Measurements from ENCODE around the gene ASCL5.

- TF ChIP-seq EZH2 (IDR thresholded peaks at IDR 0.05; ENCODE audit: borderline replicate concordance) (no peak), CTCF (IDR thresholded peaks at IDR 0.05; ENCODE audit: poor library complexity) (no peak), EZH2phosphoT487 (IDR thresholded peaks at IDR 0.05; ENCODE audit: low read depth, severe bottlenecking, unreplicated experiment) (no peak)
These were observed 16.8 kb downstream of the ASCL5 start for GRCh38 chr1:201110138-201110537.
